ENCODE results near the gene TMPRSS2. TPM values are rescaled to one million over a fixed set of nuclear protein-coding genes. Genes with fewer than 3 reads are reported as not detected.

Gene TMPRSS2
- not detected for total RNA-seq
- long read RNA-seq: 0 reads

DNA sequence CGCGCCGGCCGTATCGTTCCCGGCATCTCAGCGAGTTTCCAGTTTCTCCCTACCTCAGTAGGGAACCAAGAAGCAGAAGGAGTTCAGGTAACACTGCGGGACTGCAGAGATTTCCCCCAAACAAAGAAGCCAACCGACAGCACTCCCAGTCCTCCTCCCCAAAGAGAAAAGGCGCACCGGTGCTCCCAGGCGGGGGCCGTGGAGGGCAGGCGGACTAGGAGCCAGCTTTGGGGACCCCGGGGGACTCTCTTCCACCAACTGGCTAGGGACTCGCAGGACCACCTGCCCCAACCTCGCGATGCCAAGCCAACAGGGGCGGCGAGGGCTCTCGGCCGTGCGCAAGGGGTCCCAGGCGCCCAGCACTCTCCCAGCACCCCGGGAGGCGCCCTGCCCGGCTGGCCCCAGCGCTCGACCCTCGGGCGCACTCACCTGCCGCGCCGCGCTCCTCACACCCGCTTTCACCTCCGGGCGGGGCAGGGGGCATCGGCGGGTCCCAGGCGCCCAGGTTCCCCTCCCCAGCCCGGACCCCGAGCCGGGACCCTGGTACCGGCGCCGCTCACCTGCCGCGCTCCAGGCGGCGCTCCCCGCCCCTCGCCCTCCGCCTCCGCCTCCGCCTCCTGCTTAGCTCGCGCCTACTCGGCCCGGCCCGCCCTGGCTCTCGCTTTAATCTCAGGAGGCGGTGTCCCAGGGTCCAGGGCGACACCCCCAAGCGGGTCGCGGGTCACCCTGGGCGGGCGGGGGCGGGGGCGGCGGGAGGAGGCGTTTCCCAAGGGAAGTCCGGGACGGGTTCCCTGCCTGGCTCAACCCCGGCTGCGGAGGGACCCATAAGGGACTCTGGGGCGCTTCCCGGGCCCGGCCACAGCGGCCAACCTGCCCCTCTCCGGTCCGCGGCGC lies at the start of gene TMPRSS2:
Gene TMPRSS2, minus strand, starts transcription at position 638 of the 894 bp plus-strand sequence. CDS start 10,025 bp downstream, outside the sequence.
- DNase-seq (no peak), ATAC-seq (ENCODE audit: poor library complexity) (peak; percentile 58)
- intact Hi-C loops (cut with DNase I): no loop called here

DNA sequence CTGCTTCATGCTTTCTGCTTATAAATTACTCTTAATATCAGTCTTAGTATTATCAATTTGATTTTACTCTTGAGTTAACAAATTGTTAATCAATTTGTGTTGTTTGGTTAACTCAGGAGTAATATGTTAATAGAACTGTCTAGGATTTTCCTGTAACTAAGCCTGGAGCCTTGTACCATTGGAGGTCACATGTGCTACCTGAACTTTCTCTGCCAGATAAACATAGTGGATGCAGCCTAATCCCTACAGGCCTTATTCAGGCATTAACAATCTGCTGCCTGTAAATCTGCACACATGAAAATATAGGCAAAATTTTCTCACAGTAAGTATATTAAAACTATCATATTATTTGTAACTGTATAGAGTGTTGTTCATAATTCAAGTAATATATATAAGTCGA lies 47.1 kb upstream of the TMPRSS2 start:
- intact Hi-C loops (cut with DNase I): no loop called here
- ATAC-seq (ENCODE audit: poor library complexity) (no peak), DNase-seq (no peak)

DNA sequence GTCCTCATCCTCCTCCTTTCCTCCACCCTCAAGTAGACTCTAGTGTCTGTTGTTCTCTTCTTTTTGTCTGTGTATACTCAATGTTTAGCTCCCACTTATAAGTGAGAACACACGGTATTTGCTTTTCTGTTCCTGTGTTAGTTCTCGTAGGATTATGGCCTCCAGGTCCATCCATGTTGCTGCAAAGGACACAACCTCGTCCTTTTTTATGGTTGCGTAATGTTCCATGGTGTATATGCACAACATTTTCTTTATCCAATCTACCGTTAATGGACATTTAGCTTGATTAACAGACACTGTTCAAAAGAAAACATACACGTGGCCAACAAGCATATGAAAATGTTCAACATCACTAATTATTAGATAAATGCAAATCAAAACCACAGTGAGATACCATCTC lies 44.3 kb upstream of the TMPRSS2 start:
- ATAC-seq (ENCODE audit: poor library complexity): no peak
- intact Hi-C loops (cut with DNase I): no loop called here
- DNase-seq: no peak

DNA sequence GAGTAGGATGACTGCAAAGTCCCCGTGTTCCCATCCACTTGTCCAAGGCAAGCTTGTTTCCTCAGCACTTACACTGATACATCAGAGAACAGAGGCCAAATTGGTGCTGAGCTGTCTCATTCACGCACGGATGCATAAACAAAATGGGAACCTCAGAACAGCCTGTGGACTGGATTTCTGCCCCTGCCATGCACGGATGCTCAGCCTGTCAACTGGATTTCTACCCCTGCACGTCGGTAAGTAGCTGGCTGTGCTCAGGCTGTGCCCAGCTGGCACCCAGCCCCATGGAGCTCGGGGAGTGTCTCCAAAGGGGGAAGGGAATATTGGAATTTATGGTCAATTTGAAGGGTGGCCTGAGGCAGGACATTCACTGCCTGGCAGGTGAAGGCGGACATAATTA lies 40.8 kb upstream of the TMPRSS2 start:
- ATAC-seq (ENCODE audit: poor library complexity): no peak
- no peak for DNase-seq
- intact Hi-C loops (cut with DNase I): no loop called here

DNA sequence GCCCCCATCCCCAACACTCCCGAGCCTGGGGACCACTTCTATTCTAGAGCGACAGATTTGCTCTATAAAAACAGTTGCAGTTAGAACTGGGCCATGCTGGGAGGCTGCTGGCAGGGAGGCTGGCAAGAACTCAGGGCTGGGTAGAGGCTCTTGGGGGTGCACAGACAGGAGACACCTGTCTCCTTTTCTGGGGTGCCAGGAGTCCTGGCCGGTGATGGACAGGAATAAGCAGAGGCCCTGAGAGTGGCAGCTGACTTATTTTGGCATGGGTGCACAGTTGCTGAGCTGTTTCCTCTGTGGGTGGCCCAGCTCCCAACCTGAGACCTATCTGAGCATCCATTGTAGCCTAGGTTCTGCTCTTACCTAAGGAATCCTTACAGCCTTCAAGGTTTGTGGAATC lies 39.2 kb upstream of the TMPRSS2 start:
- DNase-seq (no peak), ATAC-seq (ENCODE audit: poor library complexity) (no peak)
- intact Hi-C loops (cut with DNase I): no loop called here

DNA sequence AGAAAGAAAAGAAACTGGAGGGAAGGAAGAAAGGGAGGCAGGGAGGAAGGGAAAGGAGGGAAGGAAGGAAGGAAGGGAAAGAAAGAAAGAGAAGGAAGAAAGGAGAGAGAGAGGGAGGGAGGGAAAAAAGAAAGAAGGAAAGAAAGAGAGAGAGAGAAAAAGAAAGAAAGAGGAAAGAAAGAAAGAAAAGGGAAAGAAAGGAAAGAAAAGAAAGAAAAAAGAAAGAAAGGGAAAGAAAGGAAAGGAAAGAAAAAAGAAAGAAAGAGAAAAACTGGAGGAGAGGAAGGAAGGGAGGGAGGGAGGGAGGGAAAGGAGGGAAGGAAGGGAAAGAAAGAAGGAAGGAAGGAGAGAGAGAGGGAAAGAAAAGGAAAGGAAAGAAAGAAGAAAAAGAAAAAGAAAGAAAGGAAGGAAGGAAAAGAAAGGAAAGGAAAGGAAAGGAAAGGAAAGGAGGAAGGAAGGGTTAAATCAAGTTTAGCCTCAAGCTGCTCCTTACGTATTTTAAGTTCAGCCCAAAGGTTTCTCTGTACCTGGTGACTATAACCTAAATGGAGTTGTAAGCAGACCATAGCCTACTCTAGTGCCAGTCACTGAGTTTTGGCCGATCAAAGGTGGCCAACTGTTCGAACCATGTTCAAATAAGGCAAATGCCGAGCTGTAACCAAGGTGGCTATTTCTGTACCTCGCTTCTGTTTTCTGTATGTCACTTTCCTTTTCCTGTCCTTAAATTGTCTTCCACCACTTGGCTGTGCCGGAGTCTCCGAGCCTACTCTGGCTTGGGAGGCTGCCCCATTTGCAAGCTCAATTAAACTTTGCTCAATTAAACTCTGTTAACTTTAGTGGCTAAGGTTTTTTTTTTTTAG lies 37.8 kb upstream of the TMPRSS2 start:
- intact Hi-C loops (cut with DNase I): no loop called here
- ATAC-seq (ENCODE audit: poor library complexity) (no peak), DNase-seq (no peak)

DNA sequence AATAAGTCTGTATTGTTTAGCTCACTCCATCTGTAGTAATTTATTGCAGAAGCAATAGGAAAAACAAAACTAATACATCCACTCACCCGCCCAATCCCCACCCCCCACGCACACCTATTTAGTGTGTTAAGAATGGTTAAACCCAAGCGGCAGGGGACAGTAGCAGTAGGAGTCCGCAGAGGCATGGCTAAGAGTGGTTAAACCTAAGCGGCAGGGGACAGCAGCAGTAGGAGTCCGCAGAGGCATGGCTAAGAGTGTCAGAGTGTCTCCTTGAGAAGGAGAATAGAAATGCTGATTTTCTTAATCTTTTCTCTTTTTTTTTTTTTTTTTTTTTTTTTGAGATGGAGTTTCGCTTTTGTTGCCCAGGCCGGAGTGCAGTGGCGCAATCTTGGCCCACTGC lies 34.8 kb upstream of the TMPRSS2 start:
- intact Hi-C loops (cut with DNase I): no loop called here
- ATAC-seq (ENCODE audit: poor library complexity) (no peak), DNase-seq (no peak)

DNA sequence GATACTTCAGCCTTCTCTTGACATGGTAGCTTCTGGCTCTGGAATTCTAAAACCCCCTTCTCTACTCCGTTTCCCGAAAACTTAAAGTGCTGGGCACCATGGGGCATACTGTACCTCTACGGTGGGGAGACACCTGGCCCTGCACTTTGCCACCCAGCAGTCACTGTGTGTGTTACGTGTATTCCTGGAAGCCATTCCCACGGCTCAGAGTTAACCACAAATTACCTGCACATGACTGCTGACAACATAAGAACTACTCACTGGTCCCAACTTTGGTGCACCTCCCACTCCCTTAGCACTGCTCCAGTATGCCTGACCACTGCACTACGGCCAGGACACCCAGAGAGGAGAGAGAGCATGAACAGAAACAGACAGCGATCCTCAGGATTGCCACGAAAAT lies 29.4 kb upstream of the TMPRSS2 start:
- no peak for DNase-seq
- intact Hi-C loops (cut with DNase I): no loop called here
- no peak for ATAC-seq (ENCODE audit: poor library complexity)

DNA sequence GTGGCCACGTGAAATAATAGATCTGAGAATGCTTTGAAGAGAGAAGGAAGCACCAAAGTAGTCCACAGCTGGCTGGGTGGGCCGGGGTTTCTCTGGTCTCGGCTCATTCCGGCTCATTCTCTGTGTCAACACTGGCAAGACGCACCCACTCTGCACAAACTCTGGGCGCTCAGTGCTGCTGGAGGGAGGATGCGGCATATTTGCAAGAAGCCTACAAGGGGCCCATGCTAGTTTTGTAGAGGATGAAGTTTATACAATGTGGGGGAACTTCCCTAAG lies 28.8 kb upstream of the TMPRSS2 start:
- ATAC-seq (ENCODE audit: poor library complexity): no peak
- intact Hi-C loops (cut with DNase I): no loop called here
- DNase-seq: no peak

DNA sequence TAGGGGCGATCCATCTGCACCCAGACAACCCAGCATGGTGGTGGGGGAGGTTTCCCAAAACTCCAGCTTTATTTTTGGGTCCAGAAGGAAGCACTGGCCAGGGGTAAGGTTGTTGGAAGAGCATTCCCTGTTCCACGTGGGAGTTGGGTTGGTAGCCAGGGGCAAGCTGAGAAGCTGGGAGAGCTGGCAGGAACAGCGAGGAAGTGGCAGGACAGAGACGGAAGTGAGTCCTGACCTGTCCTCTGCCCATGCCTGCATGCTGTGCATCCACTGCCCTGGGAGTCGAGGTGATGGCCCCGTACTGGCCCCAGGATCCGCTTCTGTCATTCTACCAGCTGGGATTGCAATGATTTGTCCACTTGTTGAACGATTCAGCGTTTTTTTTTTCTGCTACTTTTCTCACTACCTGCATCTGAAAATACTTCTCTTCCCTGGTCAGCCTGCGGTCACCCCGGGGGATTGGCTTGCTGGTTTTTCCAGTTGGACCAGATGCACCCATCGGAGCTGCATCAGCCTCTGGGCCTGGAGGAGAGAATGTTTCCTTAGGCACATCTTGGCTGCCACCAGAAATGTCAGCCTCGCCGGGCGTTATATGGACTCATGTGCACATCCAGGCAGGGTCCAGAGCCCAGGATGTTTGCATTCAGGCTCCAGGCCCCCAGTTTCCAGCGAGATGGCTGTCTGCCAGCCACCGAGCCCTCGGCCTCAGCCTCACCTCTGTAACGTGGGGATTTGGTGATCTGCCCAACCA lies 28.3 kb upstream of the TMPRSS2 start:
- intact Hi-C loops (cut with DNase I): no loop called here
- DNase-seq (no peak), ATAC-seq (ENCODE audit: poor library complexity) (no peak)

DNA sequence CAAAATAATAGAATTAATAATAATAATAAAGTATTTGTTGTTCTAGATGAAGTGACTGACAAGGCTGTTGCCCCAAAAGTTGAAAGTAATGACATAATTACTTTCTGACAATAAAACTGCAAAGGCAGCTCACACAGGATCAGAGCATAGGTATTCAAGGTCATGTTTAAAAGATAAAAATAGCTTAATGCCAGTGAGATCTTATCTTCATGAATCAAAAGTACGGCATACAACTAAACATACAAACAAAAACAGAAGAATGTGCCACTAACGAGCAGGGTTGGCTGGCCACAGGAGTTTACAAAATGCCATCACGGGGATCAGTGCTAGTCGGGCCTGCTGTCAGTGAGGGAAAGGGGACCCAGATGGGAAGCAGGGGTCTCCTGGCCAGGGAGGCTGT lies 22.4 kb upstream of the TMPRSS2 start:
- intact Hi-C loops (cut with DNase I): no loop called here
- ATAC-seq (ENCODE audit: poor library complexity) (no peak), DNase-seq (no peak)

DNA sequence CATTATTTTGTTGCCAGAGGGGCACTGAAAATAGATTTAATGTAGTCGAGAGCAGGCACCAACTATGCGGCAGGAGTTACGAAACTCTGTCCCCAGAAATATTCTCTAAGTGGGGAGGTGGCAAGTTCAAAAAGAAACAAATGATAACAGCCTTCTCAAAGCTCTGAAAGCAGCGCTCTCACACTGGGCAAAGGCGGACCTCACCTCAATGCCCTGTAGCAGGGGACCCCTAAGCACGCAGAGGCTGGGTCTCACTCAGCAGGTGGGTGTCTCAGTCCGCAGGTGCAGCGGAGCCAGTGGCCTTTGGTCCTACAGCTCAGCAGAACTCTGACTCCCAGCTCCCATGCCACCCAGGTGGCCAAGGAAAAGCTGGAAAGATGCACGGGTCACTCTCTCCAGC lies 21.8 kb upstream of the TMPRSS2 start:
- intact Hi-C loops (cut with DNase I): no loop called here
- no peak for DNase-seq
- ATAC-seq (ENCODE audit: poor library complexity): no peak

DNA sequence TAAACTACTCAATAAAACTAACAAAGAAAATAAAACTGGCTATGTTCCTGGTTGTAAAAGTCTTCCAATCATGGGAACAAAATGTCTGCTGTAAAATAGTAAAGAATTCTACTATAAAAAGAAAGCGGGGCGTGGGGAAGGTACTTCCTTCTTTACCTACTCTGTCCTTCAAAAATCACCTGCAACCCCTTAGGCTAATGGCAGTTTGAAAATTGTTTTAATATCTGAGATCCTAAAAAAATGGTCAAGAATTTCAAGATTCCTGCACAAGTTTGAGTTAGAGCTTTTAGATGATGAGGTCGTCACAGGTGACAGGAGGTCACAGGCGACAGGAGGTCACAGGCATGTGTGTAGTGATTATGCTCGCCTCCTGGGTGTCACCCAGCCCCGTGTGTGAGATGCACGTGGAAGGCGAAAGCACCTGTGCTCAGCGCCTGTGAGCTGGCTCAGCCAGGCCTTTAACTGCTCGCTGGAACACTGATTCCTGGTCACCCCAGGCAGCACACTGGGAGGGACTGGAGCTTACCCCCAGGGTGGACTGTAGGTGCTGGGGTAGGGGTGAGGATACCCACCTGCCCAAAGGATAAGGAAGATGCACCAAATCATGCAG lies 18.6 kb upstream of the TMPRSS2 start:
- intact Hi-C loops (cut with DNase I): no loop called here
- no peak for ATAC-seq (ENCODE audit: poor library complexity)
- no peak for DNase-seq

DNA sequence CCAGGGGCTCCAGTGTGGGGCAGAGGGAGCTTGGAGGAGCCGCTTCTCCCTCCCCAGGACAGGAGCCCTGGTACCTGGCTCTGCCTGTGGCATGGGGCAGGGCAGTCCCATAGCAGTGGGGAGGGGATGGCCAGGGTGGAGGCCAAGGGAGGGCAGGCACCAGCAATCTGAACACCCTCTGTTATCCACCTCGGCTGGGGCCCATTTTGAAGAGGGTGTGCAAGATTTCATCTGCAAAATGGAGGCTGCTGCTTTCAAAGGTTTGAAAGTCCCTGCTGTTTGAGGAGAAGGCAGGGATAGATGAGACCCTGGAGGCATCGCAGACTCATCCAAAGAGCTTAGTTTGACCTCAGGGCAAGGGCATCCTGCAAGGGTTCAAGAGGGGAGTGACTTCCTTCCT lies 15.2 kb upstream of the TMPRSS2 start:
- ATAC-seq (ENCODE audit: poor library complexity): no peak
- no peak for DNase-seq
- intact Hi-C loops (cut with DNase I): no loop called here

DNA sequence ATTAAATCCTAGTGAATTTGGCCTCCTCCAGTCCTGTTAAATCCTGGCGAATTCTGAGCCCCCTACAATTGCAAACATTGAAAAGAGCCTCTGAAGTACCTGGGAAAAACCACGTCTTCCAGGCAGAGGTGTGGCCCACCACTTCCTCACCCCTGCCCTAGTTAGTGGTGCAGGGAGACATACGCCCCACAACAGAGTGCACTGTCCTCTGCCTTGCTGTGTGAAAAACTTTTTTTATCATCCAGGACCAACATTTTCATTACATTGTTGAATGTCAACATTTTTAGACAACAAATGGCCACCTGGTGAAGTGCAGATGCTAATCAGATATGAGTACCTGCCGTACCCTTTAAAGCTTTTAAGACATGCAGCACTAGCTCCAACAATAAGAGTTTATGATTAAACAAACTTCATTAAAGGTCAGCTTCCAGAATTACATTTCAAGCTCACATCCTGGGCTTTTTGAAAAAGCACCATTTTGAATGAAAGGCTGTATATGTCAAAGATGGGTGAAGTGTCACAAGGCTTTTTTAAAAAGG lies 13.6 kb upstream of the TMPRSS2 start:
- DNase-seq (no peak), ATAC-seq (ENCODE audit: poor library complexity) (no peak)

DNA sequence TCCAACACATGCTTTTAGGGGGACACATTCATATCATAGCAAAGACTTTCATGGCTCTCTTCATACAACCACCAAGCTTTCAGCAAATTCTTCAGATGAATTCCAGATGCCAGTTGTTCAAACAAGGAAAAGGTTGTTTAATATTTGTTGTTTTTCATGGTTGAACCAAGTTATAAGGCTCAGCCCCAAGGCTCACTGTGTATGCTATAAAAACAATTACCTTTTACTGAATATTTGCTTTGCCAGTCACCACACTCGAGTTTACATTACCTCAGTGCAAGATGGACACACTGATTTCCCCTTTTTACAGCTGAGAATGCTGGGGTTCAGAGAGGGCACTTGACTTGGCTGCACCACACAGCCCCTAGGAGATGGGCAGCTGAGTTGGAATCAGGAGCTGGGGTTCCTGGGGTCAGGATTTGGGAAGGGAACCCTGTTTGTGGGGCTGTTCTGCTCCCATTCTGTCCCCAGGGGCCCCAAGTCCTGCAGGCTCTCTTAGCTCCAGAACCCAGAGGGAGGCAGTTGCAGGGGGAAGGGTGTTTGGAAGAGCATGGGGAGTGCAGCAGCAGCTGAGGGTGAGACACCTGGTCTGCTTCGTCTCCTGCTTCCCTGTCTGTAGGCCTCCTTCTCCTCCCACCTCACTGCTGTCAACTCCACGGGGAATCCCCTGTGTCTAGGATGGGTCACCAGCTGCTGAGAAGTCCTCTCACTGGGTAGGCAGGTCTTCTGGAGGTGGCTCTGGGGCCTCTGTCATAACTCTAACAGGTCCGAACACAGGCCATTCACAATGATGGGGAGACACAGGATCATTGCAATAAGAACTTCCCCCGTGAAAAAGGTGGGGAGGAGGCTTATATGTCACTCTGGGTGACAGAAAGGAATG lies 12.8 kb upstream of the TMPRSS2 start:
- no peak for ATAC-seq (ENCODE audit: poor library complexity)
- intact Hi-C loops (cut with DNase I): no loop called here
- no peak for DNase-seq

More for the DNA sequence above, 13.6 kb upstream of the TMPRSS2 start:
- intact Hi-C loops (cut with DNase I): no loop called here

DNA sequence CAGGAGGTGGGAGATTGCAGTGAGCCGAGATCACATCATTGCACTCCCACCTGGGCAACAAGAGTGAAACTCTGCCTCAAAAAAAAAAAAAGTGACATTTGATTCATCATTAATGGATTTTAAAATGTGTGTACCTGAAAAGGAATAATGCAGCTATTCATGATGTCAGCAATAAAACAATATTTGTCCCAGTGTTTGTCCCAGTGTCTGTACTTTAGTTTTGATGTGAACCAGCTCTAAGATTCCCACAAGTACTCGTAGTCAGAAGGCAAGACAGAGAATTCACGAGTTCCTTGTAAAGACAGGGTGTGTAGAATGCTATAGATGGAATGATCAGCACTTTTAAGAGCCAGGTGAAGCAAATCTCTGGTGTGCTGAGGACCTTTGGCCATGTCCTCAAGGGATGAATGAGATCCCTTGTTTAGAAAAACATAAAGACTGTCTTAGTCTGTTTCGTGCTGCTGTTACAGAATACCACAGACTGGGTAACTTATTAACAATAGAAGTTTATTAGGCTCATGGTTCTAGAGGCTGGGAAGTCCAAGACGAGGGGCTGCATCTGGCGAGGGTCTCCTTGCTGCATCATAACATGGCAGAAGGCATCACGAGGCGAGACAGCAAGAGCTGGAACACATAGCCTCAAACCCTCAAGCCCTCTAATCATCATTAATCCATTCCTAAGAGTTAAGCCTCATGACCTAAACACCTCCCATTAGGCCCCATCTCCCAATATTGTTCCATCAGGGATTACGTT lies 12.0 kb upstream of the TMPRSS2 start:
- intact Hi-C loops (cut with DNase I): no loop called here
- DNase-seq (no peak), ATAC-seq (ENCODE audit: poor library complexity) (no peak)

Data from Right ventricle myocardium superior (tissue), 1 donor.